ENCODE data around the gene GKN2.
"Not testable (repeated sequence)": the region's sequence is repeated elsewhere in the genome, so short reads cannot be mapped to it uniquely, and the experiment has no call there.

DNA sequence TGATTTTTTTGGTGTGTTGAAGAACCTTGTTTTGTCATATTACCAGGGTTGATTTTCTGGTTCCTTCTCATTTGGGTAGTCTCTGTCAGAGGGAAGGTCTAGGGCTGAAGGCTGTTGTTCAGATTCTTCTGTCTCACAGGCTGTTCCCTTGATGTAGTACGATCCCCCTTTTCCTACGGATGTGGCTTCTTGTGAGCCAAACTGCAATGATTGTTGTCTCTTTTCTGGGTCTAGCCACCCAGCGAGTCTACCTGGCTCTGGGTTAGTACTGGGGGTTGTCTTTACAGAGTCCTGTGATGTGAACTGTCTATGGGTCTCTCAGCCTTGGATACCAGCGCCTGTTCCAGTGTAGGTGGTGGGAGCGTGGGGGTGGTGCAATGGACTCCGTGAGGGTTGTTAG is 56.7 kb downstream of the GKN2 start:
- TF ChIP-seq, protein P1, sequence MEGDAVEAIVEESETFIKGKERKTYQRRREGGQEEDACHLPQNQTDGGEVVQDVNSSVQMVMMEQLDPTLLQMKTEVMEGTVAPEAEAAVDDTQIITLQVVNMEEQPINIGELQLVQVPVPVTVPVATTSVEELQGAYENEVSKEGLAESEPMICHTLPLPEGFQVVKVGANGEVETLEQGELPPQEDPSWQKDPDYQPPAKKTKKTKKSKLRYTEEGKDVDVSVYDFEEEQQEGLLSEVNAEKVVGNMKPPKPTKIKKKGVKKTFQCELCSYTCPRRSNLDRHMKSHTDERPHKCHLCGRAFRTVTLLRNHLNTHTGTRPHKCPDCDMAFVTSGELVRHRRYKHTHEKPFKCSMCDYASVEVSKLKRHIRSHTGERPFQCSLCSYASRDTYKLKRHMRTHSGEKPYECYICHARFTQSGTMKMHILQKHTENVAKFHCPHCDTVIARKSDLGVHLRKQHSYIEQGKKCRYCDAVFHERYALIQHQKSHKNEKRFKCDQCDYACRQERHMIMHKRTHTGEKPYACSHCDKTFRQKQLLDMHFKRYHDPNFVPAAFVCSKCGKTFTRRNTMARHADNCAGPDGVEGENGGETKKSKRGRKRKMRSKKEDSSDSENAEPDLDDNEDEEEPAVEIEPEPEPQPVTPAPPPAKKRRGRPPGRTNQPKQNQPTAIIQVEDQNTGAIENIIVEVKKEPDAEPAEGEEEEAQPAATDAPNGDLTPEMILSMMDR (IDR thresholded peaks at IDR 0.05) = not testable (repeated sequence)
- not testable (repeated sequence) for TF ChIP-seq POLR2AphosphoS5 (IDR thresholded peaks at IDR 0.05)

Measured in stomach (tissue), 4 donors.